Peyer's patch (tissue), 4 donors: Measurements from ENCODE around the gene SNN.

Source experiments
- POLR2A ChIP-seq, 2 donors: fragments of 450-650 bp; IDR thresholded peaks; one replicate each; pipeline ENCODE4 v1.5.1; 2017; ENCODE audit warnings: antibody characterized with exemption in 2 of 2, mild to moderate bottlenecking in 2 of 2, moderate library complexity in 2 of 2
- TF ChIP-seq, protein P1 (sequence below), 6 experiments: fragments of 450-650 bp in 4 of 6; fragments of 200-600 bp in 2 of 6; sonication (generic) in 1 of 6; IDR thresholded peaks; one replicate each; pipeline ENCODE4 v1.5.1; 2017 to 2019; ENCODE audit warnings: antibody characterized with exemption in 6 of 6, mild to moderate bottlenecking in 3 of 6, moderate library complexity in 1 of 6

DNA sequence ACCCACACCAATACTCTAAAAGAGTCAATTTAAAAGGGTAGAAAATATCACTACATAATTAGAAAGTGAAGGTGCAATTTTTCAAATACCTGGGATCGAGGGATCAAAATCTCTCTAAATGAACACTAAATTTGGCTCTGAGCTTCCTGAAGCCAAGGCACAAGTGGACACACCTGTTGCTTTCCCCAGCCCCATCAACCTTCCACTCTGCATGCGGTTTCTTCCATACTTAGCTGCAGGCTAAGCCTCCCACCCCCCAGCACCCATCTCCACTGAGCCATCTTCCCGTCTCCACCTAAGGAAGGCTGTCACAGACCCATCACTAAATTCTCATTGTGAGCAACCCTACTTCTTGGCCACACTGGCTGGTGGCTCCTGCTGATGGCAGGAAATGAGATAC is 43.9 kb downstream of the SNN start:
- TF ChIP-seq, protein P1, sequence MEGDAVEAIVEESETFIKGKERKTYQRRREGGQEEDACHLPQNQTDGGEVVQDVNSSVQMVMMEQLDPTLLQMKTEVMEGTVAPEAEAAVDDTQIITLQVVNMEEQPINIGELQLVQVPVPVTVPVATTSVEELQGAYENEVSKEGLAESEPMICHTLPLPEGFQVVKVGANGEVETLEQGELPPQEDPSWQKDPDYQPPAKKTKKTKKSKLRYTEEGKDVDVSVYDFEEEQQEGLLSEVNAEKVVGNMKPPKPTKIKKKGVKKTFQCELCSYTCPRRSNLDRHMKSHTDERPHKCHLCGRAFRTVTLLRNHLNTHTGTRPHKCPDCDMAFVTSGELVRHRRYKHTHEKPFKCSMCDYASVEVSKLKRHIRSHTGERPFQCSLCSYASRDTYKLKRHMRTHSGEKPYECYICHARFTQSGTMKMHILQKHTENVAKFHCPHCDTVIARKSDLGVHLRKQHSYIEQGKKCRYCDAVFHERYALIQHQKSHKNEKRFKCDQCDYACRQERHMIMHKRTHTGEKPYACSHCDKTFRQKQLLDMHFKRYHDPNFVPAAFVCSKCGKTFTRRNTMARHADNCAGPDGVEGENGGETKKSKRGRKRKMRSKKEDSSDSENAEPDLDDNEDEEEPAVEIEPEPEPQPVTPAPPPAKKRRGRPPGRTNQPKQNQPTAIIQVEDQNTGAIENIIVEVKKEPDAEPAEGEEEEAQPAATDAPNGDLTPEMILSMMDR (IDR thresholded peaks at IDR 0.05): no peak
- no peak for TF ChIP-seq POLR2A (IDR thresholded peaks at IDR 0.05)
